Activated CD8-positive, alpha-beta T cell treated with anti-CD3 and anti-CD28 coated beads for 36 hours (primary cell): ENCODE results near the gene HEXD. TPM values are rescaled to one million over a fixed set of nuclear protein-coding genes. Genes with fewer than 3 reads are reported as not detected.

Source experiments
- ATAC-seq: fragments of 200-7000 bp; cut with Tn5 transposase; one replicate; pipeline ENCODE4 v1.10.0; 2021; ENCODE audit warnings: mild to moderate bottlenecking, moderate library complexity
- CTCF ChIA-PET: fragments of 350-600 bp; sonication (Branson Sonifier 250); formaldehyde crosslinking; loops from one replicate; lab custom pipeline; 2021; ENCODE audit warnings: antibody characterized with exemption; lab: Charles Lee
- POLR2A ChIA-PET: fragments of 350-600 bp; sonication (Branson Sonifier 250); formaldehyde crosslinking; loops from one replicate; lab custom pipeline; 2021; ENCODE audit warnings: antibody characterized with exemption; lab: Charles Lee
- DNase-seq: peaks from one replicate; pipeline ENCODE4 v3.0.0-alpha.2; 2020
- H3K27ac Mint-ChIP-seq: one replicate; pipeline ENCODE4 v1.8.0; 2021; ENCODE audit warnings: mild to moderate bottlenecking, mixed read lengths
- H3K27me3 Mint-ChIP-seq: one replicate; pipeline ENCODE4 v1.8.0; 2021; ENCODE audit warnings: mixed read lengths
- H3K36me3 Mint-ChIP-seq: one replicate; pipeline ENCODE4 v1.8.0; 2021; ENCODE audit warnings: low read depth, mixed read lengths
- H3K4me1 Mint-ChIP-seq: one replicate; pipeline ENCODE4 v1.8.0; 2021; ENCODE audit warnings: low read depth, mixed read lengths
- H3K4me3 Mint-ChIP-seq: one replicate; pipeline ENCODE4 v1.8.0; 2021; ENCODE audit warnings: mild to moderate bottlenecking, moderate library complexity, mixed read lengths
- H3K9me3 Mint-ChIP-seq: one replicate; pipeline ENCODE4 v1.8.0; 2021; ENCODE audit warnings: mixed read lengths
- CTCF ChIP-seq: fragments of 200-600 bp; IDR thresholded peaks from one replicate; pipeline ENCODE4 v1.8.0; 2022; ENCODE audit warnings: antibody characterized with exemption, mild to moderate bottlenecking
- intact Hi-C: fragments of 100-400 bp; cut with micrococcal nuclease; formaldehyde crosslinking; loops from one replicate; pipeline ENCODE4 v1.10.0; 2022
- total RNA-seq, 2 experiments: library from RNA; stranded (reverse); gene quantifications; one replicate each; pipeline ENCODE4 v1.2.3, GENCODE V29; 2021

HEXD gene
- total RNA-seq, 2 experiments from 2014 or later = 21.8 to 21.9 TPM

- H3K9me3 Mint-ChIP-seq = no peaks in the 10 kb centered on the region
- no peak for TF ChIP-seq CTCF
- no peak overlapping the region for H3K4me3 Mint-ChIP-seq
- H3K36me3 Mint-ChIP-seq = peaks cover 18% of the 10 kb centered on the region
- ChIA-PET POLR2A (no interaction called here), CTCF (interaction anchor here (1.1 kb wide), 1 partner anchor 83 kb away, joined by 3 read pairs; no protein-coding TSS in a partner anchor)
- ATAC-seq (no peak), DNase-seq (no peak)
- peaks cover 18% of the 10 kb centered on the region for H3K4me1 Mint-ChIP-seq
- H3K27ac Mint-ChIP-seq = no peak overlapping the region
- intact Hi-C loops = no loop called here
- H3K27me3 Mint-ChIP-seq = no peaks in the 10 kb centered on the region
Measured at GRCh38 chr17:82403662-82404660, 14.2 kb upstream of the HEXD start.

- ChIA-PET POLR2A (interaction anchor here (0.6 kb wide), 1 partner anchor 28 kb away, joined by 3 read pairs; no protein-coding TSS in a partner anchor), CTCF (no interaction called here)
- no peak for TF ChIP-seq CTCF
- H3K27me3 Mint-ChIP-seq = no peaks in the 10 kb centered on the region
- peaks cover 18% of the 10 kb centered on the region for H3K4me1 Mint-ChIP-seq
- no peaks in the 10 kb centered on the region for H3K9me3 Mint-ChIP-seq
- H3K36me3 Mint-ChIP-seq = peaks cover 21% of the 10 kb centered on the region
- intact Hi-C loops = no loop called here
- ATAC-seq (no peak), DNase-seq (no peak)
- no peak overlapping the region for H3K4me3 Mint-ChIP-seq
- H3K27ac Mint-ChIP-seq = no peak overlapping the region
Measured at GRCh38 chr17:82405051-82405450, 13.1 kb upstream of the HEXD start.

GRCh38 chr17:82406131-82406671 lies 11.9 kb upstream of the HEXD start:
- ChIA-PET CTCF (no interaction called here), POLR2A (no interaction called here)
- H3K4me1 Mint-ChIP-seq = peaks cover 10% of the 10 kb centered on the region
- intact Hi-C loops = no loop called here
- H3K27me3 Mint-ChIP-seq = no peaks in the 10 kb centered on the region
- no peaks in the 10 kb centered on the region for H3K9me3 Mint-ChIP-seq
- no peak for TF ChIP-seq CTCF
- no peak for DNase-seq
- no peak overlapping the region for H3K27ac Mint-ChIP-seq
- peaks cover 18% of the 10 kb centered on the region for H3K36me3 Mint-ChIP-seq
- H3K4me3 Mint-ChIP-seq = no peak overlapping the region
- no peak for ATAC-seq

- DNase-seq (peak; percentile 37), ATAC-seq (no peak)
- Mint-ChIP-seq H3K4me3 (no peak overlapping the region), H3K36me3 (peaks cover 16% of the 10 kb centered on the region), H3K9me3 (no peaks in the 10 kb centered on the region), H3K27ac (no peak overlapping the region), H3K27me3 (no peaks in the 10 kb centered on the region), H3K4me1 (peaks cover 6% of the 10 kb centered on the region)
- no peak for TF ChIP-seq CTCF
- ChIA-PET POLR2A (interaction anchor here (0.6 kb wide), 1 partner anchor 17 kb away, joined by 3 read pairs; no protein-coding TSS in a partner anchor), CTCF (no interaction called here)
- intact Hi-C loops = no loop called here
Measured at GRCh38 chr17:82407255-82407654, 10.9 kb upstream of the HEXD start.
